ENCODE results near the gene RYR1. TPM values are rescaled to one million over a fixed set of nuclear protein-coding genes. Genes with fewer than 3 reads are reported as not detected.

Gene RYR1
- total and polyA plus RNA-seq, 10 of the 15 experiments (the other 5 are each of a cell fraction or from before 2014, with no cell fraction given) = under 0.01 to 0.32 (median 0.07) TPM; not detected in 1

- no peak for TF ChIP-seq PAX8 (IDR thresholded peaks at IDR 0.05)
- no peak for TF ChIP-seq CEBPB (IDR thresholded peaks at IDR 0.05; ENCODE audit: borderline replicate concordance in 1 of 2, low read depth in 2 of 2, low read length in 2 of 2)
- no peak for TF ChIP-seq MYC (IDR thresholded peaks at IDR 0.05; ENCODE audit: insufficient read depth, insufficient read length, insufficient replicate concordance, low read length, severe bottlenecking)
- TF ChIP-seq TBL1XR1 (IDR thresholded peaks at IDR 0.05; ENCODE audit: low read depth, low read length) = no peak; the same call in 1 of the 2 replicates
- no peak for TF ChIP-seq CBX3 (IDR thresholded peaks at IDR 0.05; ENCODE audit: borderline replicate concordance, low read depth)
- TF ChIP-seq RB1 (IDR thresholded peaks at IDR 0.05; ENCODE audit: borderline replicate concordance) = peak; percentile 89; the same call in 1 of the 2 replicates
- peak; percentile 82 for TF ChIP-seq POLR2A (IDR thresholded peaks at IDR 0.05; ENCODE audit: low read depth, low read length)
- no peak for TF ChIP-seq SUPT20H (IDR thresholded peaks at IDR 0.05; ENCODE audit: borderline replicate concordance, control insufficient read depth, low read depth, low read length)
- no peak for TF ChIP-seq RAD51 (IDR thresholded peaks at IDR 0.05)
- TF ChIP-seq HDAC2 (IDR thresholded peaks at IDR 0.05) = no peak
- TF ChIP-seq ATF3 (IDR thresholded peaks at IDR 0.05; ENCODE audit: borderline replicate concordance, extremely low read depth, low read depth, low read length) = no peak
- TF ChIP-seq ZNF687 (IDR thresholded peaks at IDR 0.05) = peak; percentile 46; the same call in 1 of the 2 replicates
- TF ChIP-seq ZBED1 (IDR thresholded peaks at IDR 0.05; ENCODE audit: borderline replicate concordance) = no peak
- TF ChIP-seq IRF4 (IDR thresholded peaks at IDR 0.05; ENCODE audit: low read depth, low read length) = no peak; the same call in 1 of the 2 replicates
- no peak for TF ChIP-seq SRF (IDR thresholded peaks at IDR 0.05; ENCODE audit: low read depth in 2 of 2, low read length in 2 of 2)
- TF ChIP-seq SMAD5 (IDR thresholded peaks at IDR 0.05; ENCODE audit: low read depth) = no peak
- TF ChIP-seq ZNF592 (IDR thresholded peaks at IDR 0.05) = no peak
- TF ChIP-seq ZSCAN29 (IDR thresholded peaks at IDR 0.05) = no peak
- TF ChIP-seq ETV6 (conservative IDR thresholded peaks at IDR 0.05 in 1 of 2, IDR thresholded peaks at IDR 0.05 in 1 of 2; ENCODE audit: borderline replicate concordance in 1 of 2, low read depth in 1 of 2) = peak in 1 of 2 experiments; percentile 24; a peak in 1 of 4 replicates
- TF ChIP-seq KAT2A (conservative IDR thresholded peaks at IDR 0.05; ENCODE audit: control insufficient read depth, low read depth, low read length) = no peak
- no peak for TF ChIP-seq EZH2 (IDR thresholded peaks at IDR 0.05; ENCODE audit: borderline replicate concordance, control insufficient read depth, low read depth, low read length)
- 0 out of 2 replicates have a peak, but pooled peaks have one; percentile 37 for TF ChIP-seq CREB1 (IDR thresholded peaks at IDR 0.05; ENCODE audit: low read depth)
These were observed 184.5 kb downstream of the RYR1 start, which contains the start of gene MAP4K1 (continued) for GRCh38 chr19:38617764-38618589.
